DND-41 (cell line): Measurements from ENCODE around the gene JARID2.

Experiments
- CTCF ChIP-seq: IDR thresholded peaks from 2 replicates; pipeline ENCODE4 v1.5.1; 2012; ENCODE audit warnings: borderline replicate concordance, low read length, moderate library complexity, mild to moderate bottlenecking; ENCODE audit not compliant: poor library complexity, severe bottlenecking; ENCODE audit errors: extremely low read depth
- EZH2 ChIP-seq: IDR thresholded peaks from 3 replicates; pipeline ENCODE4 v1.6.1; 2012; ENCODE audit warnings: borderline replicate concordance, low read depth, mild to moderate bottlenecking, moderate library complexity, low read length, inconsistent platforms; ENCODE audit not compliant: severe bottlenecking

GRCh38 chr6:15336900-15337560 lies 91.2 kb downstream of the JARID2 start:
- TF ChIP-seq CTCF (no peak), EZH2 (no peak)
